ENCODE data around the gene NDE1.

DNA sequence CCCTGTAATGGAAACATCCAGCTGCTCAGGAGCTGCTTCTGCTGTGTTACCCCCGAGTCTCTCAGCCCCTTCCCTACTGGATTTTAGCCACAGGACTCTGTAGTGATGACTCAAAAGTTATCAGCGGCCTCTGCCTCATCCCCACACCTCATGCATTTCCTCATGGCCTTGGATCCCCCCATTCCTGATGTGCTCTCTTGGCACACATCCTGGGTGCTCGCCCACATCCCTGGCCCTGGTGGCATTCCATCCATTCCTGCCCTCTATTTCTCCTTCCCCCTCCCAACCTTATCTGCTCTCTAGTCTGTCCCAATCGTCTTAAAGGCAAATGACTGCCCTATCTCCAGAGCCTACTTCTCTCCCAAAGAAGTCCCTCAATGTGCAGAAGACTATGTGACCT is 31.7 kb upstream of the NDE1 start:
- no peak for TF ChIP-seq GATA2 (IDR thresholded peaks at IDR 0.05; ENCODE audit: insufficient read depth, insufficient read length, low read depth, low read length)
- TF ChIP-seq, protein P1, sequence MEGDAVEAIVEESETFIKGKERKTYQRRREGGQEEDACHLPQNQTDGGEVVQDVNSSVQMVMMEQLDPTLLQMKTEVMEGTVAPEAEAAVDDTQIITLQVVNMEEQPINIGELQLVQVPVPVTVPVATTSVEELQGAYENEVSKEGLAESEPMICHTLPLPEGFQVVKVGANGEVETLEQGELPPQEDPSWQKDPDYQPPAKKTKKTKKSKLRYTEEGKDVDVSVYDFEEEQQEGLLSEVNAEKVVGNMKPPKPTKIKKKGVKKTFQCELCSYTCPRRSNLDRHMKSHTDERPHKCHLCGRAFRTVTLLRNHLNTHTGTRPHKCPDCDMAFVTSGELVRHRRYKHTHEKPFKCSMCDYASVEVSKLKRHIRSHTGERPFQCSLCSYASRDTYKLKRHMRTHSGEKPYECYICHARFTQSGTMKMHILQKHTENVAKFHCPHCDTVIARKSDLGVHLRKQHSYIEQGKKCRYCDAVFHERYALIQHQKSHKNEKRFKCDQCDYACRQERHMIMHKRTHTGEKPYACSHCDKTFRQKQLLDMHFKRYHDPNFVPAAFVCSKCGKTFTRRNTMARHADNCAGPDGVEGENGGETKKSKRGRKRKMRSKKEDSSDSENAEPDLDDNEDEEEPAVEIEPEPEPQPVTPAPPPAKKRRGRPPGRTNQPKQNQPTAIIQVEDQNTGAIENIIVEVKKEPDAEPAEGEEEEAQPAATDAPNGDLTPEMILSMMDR (IDR thresholded peaks at IDR 0.05; ENCODE audit: extremely low read depth in 1 of 2, insufficient read depth in 1 of 2, low read depth in 1 of 2, low read length in 2 of 2): no peak
- TF ChIP-seq POLR2A (IDR thresholded peaks at IDR 0.05; ENCODE audit: low read depth, low read length): no peak
- no peak for TF ChIP-seq POLR2AphosphoS5 (IDR thresholded peaks at IDR 0.05; ENCODE audit: insufficient read depth, low read depth, low read length)

Data from endothelial cell of umbilical vein (primary cell).